ENCODE results near the gene DCUN1D2. TPM values are rescaled to one million over a fixed set of nuclear protein-coding genes. Genes with fewer than 3 reads are reported as not detected.
"Not testable (repeated sequence)": the region's sequence is repeated elsewhere in the genome, so short reads cannot be mapped to it uniquely, and the experiment has no call there.

Gene DCUN1D2
- total RNA-seq, 1 experiment from 2014 or later = 26.2 TPM

- no peaks in the 10 kb centered on the region for H3K9me2 ChIP-seq (replicated peaks; ENCODE audit: insufficient read depth, low read length)
- no peak overlapping the region for H3K4me3 ChIP-seq (ENCODE audit: low read length)
- H3K9ac ChIP-seq (ENCODE audit: low read length) = no peak overlapping the region
- H3K27ac ChIP-seq (ENCODE audit: low read length) = no peak overlapping the region
- H3K27me3 ChIP-seq (ENCODE audit: low read length) = no peaks in the 10 kb centered on the region
- H3K79me2 ChIP-seq (ENCODE audit: low read length) = peaks cover 55% of the 10 kb centered on the region
- H3K4me2 ChIP-seq (ENCODE audit: low read depth, low read length, poor library complexity, severe bottlenecking) = no peak overlapping the region
- no peak overlapping the region for H2AFZ ChIP-seq (ENCODE audit: low read length)
- H3K36me3 ChIP-seq (ENCODE audit: insufficient read depth, low read length) = peaks cover 43% of the 10 kb centered on the region
- no peak for DNase-seq
- no peaks in the 10 kb centered on the region for H3K9me3 ChIP-seq (ENCODE audit: low read length)
- no peaks in the 10 kb centered on the region for H3K4me1 ChIP-seq (ENCODE audit: low read length)
- H4K20me1 ChIP-seq (ENCODE audit: insufficient read depth, low read depth, low read length) = peaks cover 11% of the 10 kb centered on the region; the same call in 1 of the 2 replicates
These were observed 18.7 kb downstream of the DCUN1D2 start for GRCh38 chr13:113471844-113472243.

GRCh38 chr13:113470635-113471163 lies 19.8 kb downstream of the DCUN1D2 start:
- H3K79me2 ChIP-seq (ENCODE audit: low read length) = peaks cover 56% of the 10 kb centered on the region
- peaks cover 11% of the 10 kb centered on the region; the same call in 1 of the 2 replicates for H4K20me1 ChIP-seq (ENCODE audit: insufficient read depth, low read depth, low read length)
- not testable (repeated sequence) for H3K4me2 ChIP-seq (ENCODE audit: low read depth, low read length, poor library complexity, severe bottlenecking); H3K27me3 ChIP-seq (ENCODE audit: low read length); H3K9ac ChIP-seq (ENCODE audit: low read length); H3K4me3 ChIP-seq (ENCODE audit: low read length); H3K4me1 ChIP-seq (ENCODE audit: low read length); DNase-seq; H3K9me3 ChIP-seq (ENCODE audit: low read length); H3K27ac ChIP-seq (ENCODE audit: low read length); H2AFZ ChIP-seq (ENCODE audit: low read length); H3K9me2 ChIP-seq (replicated peaks; ENCODE audit: insufficient read depth, low read length)
- peaks cover 38% of the 10 kb centered on the region for H3K36me3 ChIP-seq (ENCODE audit: insufficient read depth, low read length)

- Histone ChIP-seq H3K27me3 (ENCODE audit: low read length) (no peaks in the 10 kb centered on the region), H3K4me3 (ENCODE audit: low read length) (no peak overlapping the region), H3K79me2 (ENCODE audit: low read length) (peaks cover 59% of the 10 kb centered on the region), H3K4me1 (ENCODE audit: low read length) (no peaks in the 10 kb centered on the region), H4K20me1 (ENCODE audit: insufficient read depth, low read depth, low read length) (peaks cover 11% of the 10 kb centered on the region; the same call in 1 of the 2 replicates), H3K4me2 (ENCODE audit: low read depth, low read length, poor library complexity, severe bottlenecking) (no peak overlapping the region), H3K9me3 (ENCODE audit: low read length) (no peaks in the 10 kb centered on the region), H3K9ac (ENCODE audit: low read length) (no peak overlapping the region), H3K9me2 (replicated peaks; ENCODE audit: insufficient read depth, low read length) (no peaks in the 10 kb centered on the region), H3K36me3 (ENCODE audit: insufficient read depth, low read length) (peaks cover 37% of the 10 kb centered on the region), H2AFZ (ENCODE audit: low read length) (no peak overlapping the region), H3K27ac (ENCODE audit: low read length) (no peak overlapping the region)
- DNase-seq = no peak
These were observed 20.4 kb downstream of the DCUN1D2 start for GRCh38 chr13:113470073-113470472.

- Histone ChIP-seq H2AFZ (ENCODE audit: low read length) (no peak overlapping the region), H3K4me2 (ENCODE audit: low read depth, low read length, poor library complexity, severe bottlenecking) (no peak overlapping the region), H4K20me1 (ENCODE audit: insufficient read depth, low read depth, low read length) (peaks cover 11% of the 10 kb centered on the region; the same call in 1 of the 2 replicates), H3K9me2 (replicated peaks; ENCODE audit: insufficient read depth, low read length) (no peaks in the 10 kb centered on the region), H3K27ac (ENCODE audit: low read length) (no peak overlapping the region), H3K27me3 (ENCODE audit: low read length) (no peaks in the 10 kb centered on the region), H3K36me3 (ENCODE audit: insufficient read depth, low read length) (peaks cover 38% of the 10 kb centered on the region), H3K79me2 (ENCODE audit: low read length) (peaks cover 59% of the 10 kb centered on the region), H3K9me3 (ENCODE audit: low read length) (no peaks in the 10 kb centered on the region), H3K4me3 (ENCODE audit: low read length) (no peak overlapping the region), H3K9ac (ENCODE audit: low read length) (no peak overlapping the region), H3K4me1 (ENCODE audit: low read length) (no peaks in the 10 kb centered on the region)
- DNase-seq = no peak
These were observed 20.9 kb downstream of the DCUN1D2 start for GRCh38 chr13:113469582-113469981.

GRCh38 chr13:113468472-113469201 lies 21.9 kb downstream of the DCUN1D2 start:
- H3K79me2 ChIP-seq (ENCODE audit: low read length) = peaks cover 61% of the 10 kb centered on the region
- H3K4me3 ChIP-seq (ENCODE audit: low read length) = no peak overlapping the region
- H3K4me1 ChIP-seq (ENCODE audit: low read length) = no peaks in the 10 kb centered on the region
- H3K9me3 ChIP-seq (ENCODE audit: low read length) = no peaks in the 10 kb centered on the region
- H3K36me3 ChIP-seq (ENCODE audit: insufficient read depth, low read length) = peaks cover 34% of the 10 kb centered on the region
- no peak for DNase-seq
- no peak overlapping the region for H3K9ac ChIP-seq (ENCODE audit: low read length)
- H3K27ac ChIP-seq (ENCODE audit: low read length) = no peak overlapping the region
- no peaks in the 10 kb centered on the region for H3K27me3 ChIP-seq (ENCODE audit: low read length)
- no peak overlapping the region for H2AFZ ChIP-seq (ENCODE audit: low read length)
- H3K4me2 ChIP-seq (ENCODE audit: low read depth, low read length, poor library complexity, severe bottlenecking) = no peak overlapping the region
- no peaks in the 10 kb centered on the region for H3K9me2 ChIP-seq (replicated peaks; ENCODE audit: insufficient read depth, low read length)
- peaks cover 11% of the 10 kb centered on the region; the same call in 1 of the 2 replicates for H4K20me1 ChIP-seq (ENCODE audit: insufficient read depth, low read depth, low read length)

- peaks cover 11% of the 10 kb centered on the region; the same call in 1 of the 2 replicates for H4K20me1 ChIP-seq (ENCODE audit: insufficient read depth, low read depth, low read length)
- peaks cover 34% of the 10 kb centered on the region for H3K36me3 ChIP-seq (ENCODE audit: insufficient read depth, low read length)
- H3K4me1 ChIP-seq (ENCODE audit: low read length) = no peaks in the 10 kb centered on the region
- H3K9ac ChIP-seq (ENCODE audit: low read length) = no peak overlapping the region
- H3K27ac ChIP-seq (ENCODE audit: low read length) = no peak overlapping the region
- no peak overlapping the region for H2AFZ ChIP-seq (ENCODE audit: low read length)
- no peaks in the 10 kb centered on the region for H3K9me3 ChIP-seq (ENCODE audit: low read length)
- H3K9me2 ChIP-seq (replicated peaks; ENCODE audit: insufficient read depth, low read length) = no peaks in the 10 kb centered on the region
- no peak for DNase-seq
- H3K27me3 ChIP-seq (ENCODE audit: low read length) = no peaks in the 10 kb centered on the region
- H3K4me3 ChIP-seq (ENCODE audit: low read length) = no peak overlapping the region
- peaks cover 63% of the 10 kb centered on the region for H3K79me2 ChIP-seq (ENCODE audit: low read length)
- H3K4me2 ChIP-seq (ENCODE audit: low read depth, low read length, poor library complexity, severe bottlenecking) = no peak overlapping the region
These were observed 22.5 kb downstream of the DCUN1D2 start for GRCh38 chr13:113468029-113468428.

GRCh38 chr13:113466383-113466782 lies 24.1 kb downstream of the DCUN1D2 start:
- Histone ChIP-seq H3K79me2 (ENCODE audit: low read length) (peaks cover 52% of the 10 kb centered on the region), H3K9me3 (ENCODE audit: low read length) (no peaks in the 10 kb centered on the region), H3K27ac (ENCODE audit: low read length) (no peak overlapping the region), H3K4me3 (ENCODE audit: low read length) (no peak overlapping the region), H3K36me3 (ENCODE audit: insufficient read depth, low read length) (peaks cover 37% of the 10 kb centered on the region), H4K20me1 (ENCODE audit: insufficient read depth, low read depth, low read length) (peaks cover 11% of the 10 kb centered on the region; the same call in 1 of the 2 replicates), H3K27me3 (ENCODE audit: low read length) (no peaks in the 10 kb centered on the region), H2AFZ (ENCODE audit: low read length) (no peak overlapping the region), H3K4me2 (ENCODE audit: low read depth, low read length, poor library complexity, severe bottlenecking) (no peak overlapping the region), H3K9me2 (replicated peaks; ENCODE audit: insufficient read depth, low read length) (no peaks in the 10 kb centered on the region), H3K4me1 (ENCODE audit: low read length) (no peaks in the 10 kb centered on the region), H3K9ac (ENCODE audit: low read length) (no peak overlapping the region)
- DNase-seq = no peak

- Histone ChIP-seq H3K9ac (ENCODE audit: low read length) (no peak overlapping the region), H3K27ac (ENCODE audit: low read length) (no peak overlapping the region), H3K4me1 (ENCODE audit: low read length) (no peaks in the 10 kb centered on the region), H3K4me3 (ENCODE audit: low read length) (no peak overlapping the region), H3K9me2 (replicated peaks; ENCODE audit: insufficient read depth, low read length) (no peaks in the 10 kb centered on the region), H3K79me2 (ENCODE audit: low read length) (peaks cover 45% of the 10 kb centered on the region), H3K4me2 (ENCODE audit: low read depth, low read length, poor library complexity, severe bottlenecking) (no peak overlapping the region), H4K20me1 (ENCODE audit: insufficient read depth, low read depth, low read length) (peaks cover 11% of the 10 kb centered on the region; the same call in 1 of the 2 replicates), H2AFZ (ENCODE audit: low read length) (no peak overlapping the region), H3K27me3 (ENCODE audit: low read length) (no peaks in the 10 kb centered on the region), H3K36me3 (ENCODE audit: insufficient read depth, low read length) (peaks cover 40% of the 10 kb centered on the region), H3K9me3 (ENCODE audit: low read length) (no peaks in the 10 kb centered on the region)
- no peak for DNase-seq
These were observed 25.2 kb downstream of the DCUN1D2 start for GRCh38 chr13:113465300-113465699.
